ENCODE data around the gene ZCCHC7.

The ZCCHC7 gene

GRCh38 chr9:37377688-37378612, 257.6 kb downstream of the ZCCHC7 start:
- H3K4me1 ChIP-seq (ENCODE audit: low read depth, poor library complexity, severe bottlenecking): no peaks in the 10 kb centered on the region
- no peak overlapping the region for H2AFZ ChIP-seq (ENCODE audit: low read depth)
- no peak overlapping the region for H3K27ac ChIP-seq
- H3K27me3 ChIP-seq (ENCODE audit: insufficient read depth, low read depth): peaks cover 3% of the 10 kb centered on the region; the same call in 1 of the 2 replicates
- H3K4me3 ChIP-seq (IDR thresholded peaks at IDR 0.05; ENCODE audit: insufficient read depth, low read depth, low read length): no peak overlapping the region
- H3K79me2 ChIP-seq (ENCODE audit: insufficient read depth, low read depth): no peaks in the 10 kb centered on the region
- H4K20me1 ChIP-seq (ENCODE audit: insufficient read depth): no peaks in the 10 kb centered on the region
- no peaks in the 10 kb centered on the region for H3K36me3 ChIP-seq (ENCODE audit: insufficient read depth)
- H3K4me2 ChIP-seq: no peak overlapping the region
- no peak overlapping the region for H3K9ac ChIP-seq
- no peak for TF ChIP-seq CTCF (conservative IDR thresholded peaks at IDR 0.05; ENCODE audit: low read depth, low read length)

GRCh38 chr9:37378613-37379004, 258.2 kb downstream of the ZCCHC7 start:
- Histone ChIP-seq H3K4me1 (ENCODE audit: low read depth, poor library complexity, severe bottlenecking) (no peaks in the 10 kb centered on the region), H3K4me2 (no peak overlapping the region), H3K27me3 (ENCODE audit: insufficient read depth, low read depth) (peaks cover 2% of the 10 kb centered on the region; the same call in 1 of the 2 replicates), H3K4me3 (IDR thresholded peaks at IDR 0.05; ENCODE audit: insufficient read depth, low read depth, low read length) (no peak overlapping the region), H3K9ac (no peak overlapping the region), H2AFZ (ENCODE audit: low read depth) (no peak overlapping the region), H3K79me2 (ENCODE audit: insufficient read depth, low read depth) (no peaks in the 10 kb centered on the region), H3K36me3 (ENCODE audit: insufficient read depth) (no peaks in the 10 kb centered on the region), H4K20me1 (ENCODE audit: insufficient read depth) (no peaks in the 10 kb centered on the region), H3K27ac (no peak overlapping the region)
- TF ChIP-seq CTCF (conservative IDR thresholded peaks at IDR 0.05; ENCODE audit: low read depth, low read length): no peak

GRCh38 chr9:37379835-37380234, 259.5 kb downstream of the ZCCHC7 start:
- Histone ChIP-seq H3K27me3 (ENCODE audit: insufficient read depth, low read depth) (no peaks in the 10 kb centered on the region), H2AFZ (ENCODE audit: low read depth) (no peak overlapping the region), H3K79me2 (ENCODE audit: insufficient read depth, low read depth) (no peaks in the 10 kb centered on the region), H4K20me1 (ENCODE audit: insufficient read depth) (no peaks in the 10 kb centered on the region), H3K4me3 (IDR thresholded peaks at IDR 0.05; ENCODE audit: insufficient read depth, low read depth, low read length) (no peak overlapping the region), H3K27ac (no peak overlapping the region), H3K4me1 (ENCODE audit: low read depth, poor library complexity, severe bottlenecking) (no peaks in the 10 kb centered on the region), H3K36me3 (ENCODE audit: insufficient read depth) (no peaks in the 10 kb centered on the region), H3K4me2 (no peak overlapping the region), H3K9ac (no peak overlapping the region)
- no peak for TF ChIP-seq CTCF (conservative IDR thresholded peaks at IDR 0.05; ENCODE audit: low read depth, low read length)

GRCh38 chr9:37380570-37380969, 260.2 kb downstream of the ZCCHC7 start:
- Histone ChIP-seq H3K4me1 (ENCODE audit: low read depth, poor library complexity, severe bottlenecking) (no peaks in the 10 kb centered on the region), H3K27ac (no peak overlapping the region), H4K20me1 (ENCODE audit: insufficient read depth) (no peaks in the 10 kb centered on the region), H3K4me2 (no peak overlapping the region), H3K4me3 (IDR thresholded peaks at IDR 0.05; ENCODE audit: insufficient read depth, low read depth, low read length) (no peak overlapping the region), H3K36me3 (ENCODE audit: insufficient read depth) (no peaks in the 10 kb centered on the region), H3K27me3 (ENCODE audit: insufficient read depth, low read depth) (no peaks in the 10 kb centered on the region), H3K79me2 (ENCODE audit: insufficient read depth, low read depth) (no peaks in the 10 kb centered on the region), H2AFZ (ENCODE audit: low read depth) (no peak overlapping the region), H3K9ac (no peak overlapping the region)
- no peak for TF ChIP-seq CTCF (conservative IDR thresholded peaks at IDR 0.05; ENCODE audit: low read depth, low read length)
